ENCODE results near the gene MARS1. TPM values are rescaled to one million over a fixed set of nuclear protein-coding genes. Genes with fewer than 3 reads are reported as not detected.
A peak's percentile ranks its signal among the peaks of the same experiment; 100 is the strongest.

Gene MARS1
- polyA plus RNA-seq, 1 donor, result 81.9 TPM

- Histone ChIP-seq H3K27me3 (ENCODE audit: control insufficient read depth, insufficient read depth, low read length) (no peaks in the 10 kb centered on the region), H3K4me1 (ENCODE audit: control insufficient read depth, insufficient read depth, low read length) (peaks cover 35% of the 10 kb centered on the region), H3K36me3 (ENCODE audit: control insufficient read depth, insufficient read depth, low read length) (peaks cover 48% of the 10 kb centered on the region), H3K4me3 (ENCODE audit: low read length) (peak overlapping the region; percentile 73), H3K27ac (ENCODE audit: low read length) (peak overlapping the region; percentile 100), H3K9me3 (ENCODE audit: control insufficient read depth, low read depth, low read length) (no peaks in the 10 kb centered on the region)
- WGBS (ENCODE audit: insufficient coverage, low lambda C conversion rate), result 11% methylated on average over 2 of the region's 14 CpGs
- peak in 1 of 2 donors; percentile 41 for DNase-seq
These were observed 36.1 kb downstream of the MARS1 start for GRCh38 chr12:57523706-57524614.

GRCh38 chr12:57524814-57525614, 37.1 kb downstream of the MARS1 start:
- no peaks in the 10 kb centered on the region for H3K27me3 ChIP-seq (ENCODE audit: control insufficient read depth, insufficient read depth, low read length)
- H3K9me3 ChIP-seq (ENCODE audit: control insufficient read depth, low read depth, low read length), result no peaks in the 10 kb centered on the region
- peak in 1 of 2 donors; percentile 17 for DNase-seq
- WGBS (ENCODE audit: insufficient coverage, low lambda C conversion rate), result no CpG with 5 or more reads among the region's 11 CpGs
- H3K4me1 ChIP-seq (ENCODE audit: control insufficient read depth, insufficient read depth, low read length), result peaks cover 34% of the 10 kb centered on the region
- H3K4me3 ChIP-seq (ENCODE audit: low read length), result no peak overlapping the region
- peaks cover 59% of the 10 kb centered on the region for H3K36me3 ChIP-seq (ENCODE audit: control insufficient read depth, insufficient read depth, low read length)
- H3K27ac ChIP-seq (ENCODE audit: low read length), result peak overlapping the region; percentile 100

GRCh38 chr12:57525615-57526383, 37.9 kb downstream of the MARS1 start:
- Histone ChIP-seq H3K36me3 (ENCODE audit: control insufficient read depth, insufficient read depth, low read length) (peaks cover 67% of the 10 kb centered on the region), H3K9me3 (ENCODE audit: control insufficient read depth, low read depth, low read length) (no peaks in the 10 kb centered on the region), H3K27ac (ENCODE audit: low read length) (no peak overlapping the region), H3K4me1 (ENCODE audit: control insufficient read depth, insufficient read depth, low read length) (peaks cover 34% of the 10 kb centered on the region), H3K27me3 (ENCODE audit: control insufficient read depth, insufficient read depth, low read length) (no peaks in the 10 kb centered on the region), H3K4me3 (ENCODE audit: low read length) (no peak overlapping the region)
- WGBS (ENCODE audit: insufficient coverage, low lambda C conversion rate), result no CpG with 5 or more reads among the region's 16 CpGs
- no peak for DNase-seq

- peaks cover 75% of the 10 kb centered on the region for H3K36me3 ChIP-seq (ENCODE audit: control insufficient read depth, insufficient read depth, low read length)
- peaks cover 26% of the 10 kb centered on the region for H3K4me1 ChIP-seq (ENCODE audit: control insufficient read depth, insufficient read depth, low read length)
- H3K4me3 ChIP-seq (ENCODE audit: low read length), result no peak overlapping the region
- H3K27me3 ChIP-seq (ENCODE audit: control insufficient read depth, insufficient read depth, low read length), result no peaks in the 10 kb centered on the region
- H3K9me3 ChIP-seq (ENCODE audit: control insufficient read depth, low read depth, low read length), result no peaks in the 10 kb centered on the region
- DNase-seq, result no peak
- WGBS (ENCODE audit: insufficient coverage, low lambda C conversion rate), result no CpG with 5 or more reads among the region's 4 CpGs
- H3K27ac ChIP-seq (ENCODE audit: low read length), result no peak overlapping the region
These were observed 38.7 kb downstream of the MARS1 start for GRCh38 chr12:57526477-57527126.

- H3K27me3 ChIP-seq (ENCODE audit: control insufficient read depth, insufficient read depth, low read length), result no peaks in the 10 kb centered on the region
- H3K36me3 ChIP-seq (ENCODE audit: control insufficient read depth, insufficient read depth, low read length), result peaks cover 81% of the 10 kb centered on the region
- no peak overlapping the region for H3K27ac ChIP-seq (ENCODE audit: low read length)
- H3K9me3 ChIP-seq (ENCODE audit: control insufficient read depth, low read depth, low read length), result no peaks in the 10 kb centered on the region
- no peak overlapping the region for H3K4me3 ChIP-seq (ENCODE audit: low read length)
- no CpG with 5 or more reads among the region's 5 CpGs for WGBS (ENCODE audit: insufficient coverage, low lambda C conversion rate)
- DNase-seq, result no peak
- H3K4me1 ChIP-seq (ENCODE audit: control insufficient read depth, insufficient read depth, low read length), result peaks cover 21% of the 10 kb centered on the region
These were observed 39.3 kb downstream of the MARS1 start for GRCh38 chr12:57527184-57527583.

GRCh38 chr12:57528176-57528575, 40.3 kb downstream of the MARS1 start:
- WGBS (ENCODE audit: insufficient coverage, low lambda C conversion rate), result no CpG with 5 or more reads among the region's 12 CpGs
- DNase-seq, result no peak
- H3K36me3 ChIP-seq (ENCODE audit: control insufficient read depth, insufficient read depth, low read length), result peaks cover 91% of the 10 kb centered on the region
- H3K9me3 ChIP-seq (ENCODE audit: control insufficient read depth, low read depth, low read length), result no peaks in the 10 kb centered on the region
- H3K27ac ChIP-seq (ENCODE audit: low read length), result no peak overlapping the region
- H3K4me3 ChIP-seq (ENCODE audit: low read length), result no peak overlapping the region
- no peaks in the 10 kb centered on the region for H3K27me3 ChIP-seq (ENCODE audit: control insufficient read depth, insufficient read depth, low read length)
- peaks cover 19% of the 10 kb centered on the region for H3K4me1 ChIP-seq (ENCODE audit: control insufficient read depth, insufficient read depth, low read length)

- H3K27me3 ChIP-seq (ENCODE audit: control insufficient read depth, insufficient read depth, low read length), result no peaks in the 10 kb centered on the region
- H3K9me3 ChIP-seq (ENCODE audit: control insufficient read depth, low read depth, low read length), result no peaks in the 10 kb centered on the region
- no peak overlapping the region for H3K4me3 ChIP-seq (ENCODE audit: low read length)
- H3K27ac ChIP-seq (ENCODE audit: low read length), result no peak overlapping the region
- 67% methylated on average over 1 of the region's 10 CpGs for WGBS (ENCODE audit: insufficient coverage, low lambda C conversion rate)
- DNase-seq, result no peak
- H3K36me3 ChIP-seq (ENCODE audit: control insufficient read depth, insufficient read depth, low read length), result peaks cover 95% of the 10 kb centered on the region
- peaks cover 14% of the 10 kb centered on the region for H3K4me1 ChIP-seq (ENCODE audit: control insufficient read depth, insufficient read depth, low read length)
These were observed 41.1 kb downstream of the MARS1 start for GRCh38 chr12:57528831-57529555.

- H3K4me3 ChIP-seq (ENCODE audit: low read length), result no peak overlapping the region
- H3K27me3 ChIP-seq (ENCODE audit: control insufficient read depth, insufficient read depth, low read length), result no peaks in the 10 kb centered on the region
- H3K9me3 ChIP-seq (ENCODE audit: control insufficient read depth, low read depth, low read length), result no peaks in the 10 kb centered on the region
- no CpG with 5 or more reads among the region's 6 CpGs for WGBS (ENCODE audit: insufficient coverage, low lambda C conversion rate)
- peaks cover 95% of the 10 kb centered on the region for H3K36me3 ChIP-seq (ENCODE audit: control insufficient read depth, insufficient read depth, low read length)
- no peak overlapping the region for H3K27ac ChIP-seq (ENCODE audit: low read length)
- DNase-seq, result no peak
- H3K4me1 ChIP-seq (ENCODE audit: control insufficient read depth, insufficient read depth, low read length), result peaks cover 6% of the 10 kb centered on the region
These were observed 42.0 kb downstream of the MARS1 start for GRCh38 chr12:57529831-57530230.

- Histone ChIP-seq H3K9me3 (ENCODE audit: control insufficient read depth, low read depth, low read length) (no peaks in the 10 kb centered on the region), H3K27ac (ENCODE audit: low read length) (no peak overlapping the region), H3K4me1 (ENCODE audit: control insufficient read depth, insufficient read depth, low read length) (no peaks in the 10 kb centered on the region), H3K4me3 (ENCODE audit: low read length) (no peak overlapping the region), H3K36me3 (ENCODE audit: control insufficient read depth, insufficient read depth, low read length) (peaks cover 96% of the 10 kb centered on the region), H3K27me3 (ENCODE audit: control insufficient read depth, insufficient read depth, low read length) (no peaks in the 10 kb centered on the region)
- no CpG with 5 or more reads among the region's 5 CpGs for WGBS (ENCODE audit: insufficient coverage, low lambda C conversion rate)
- no peak for DNase-seq
These were observed 42.7 kb downstream of the MARS1 start for GRCh38 chr12:57530396-57531142.

Data from large intestine (tissue), 3 donors.